Stimulated activated CD4-positive, alpha-beta T cell treated with anti-CD3 and anti-CD28 coated beads, Interleukin-4, amount 100 ng/mL, for 1 hour (primary cell): ENCODE results near the gene TRIM27.
"Not testable (repeated sequence)": the region's sequence is repeated elsewhere in the genome, so short reads cannot be mapped to it uniquely, and the experiment has no call there.

Experiments
- DNase-seq: peaks from one replicate; pipeline ENCODE4 v3.0.0-alpha.2; 2020

Gene TRIM27

GRCh38 chr6:28941684-28942448, 18.1 kb upstream of the TRIM27 start:
- no peak for DNase-seq

GRCh38 chr6:28940858-28941683, 17.3 kb upstream of the TRIM27 start:
- peak; percentile 68 for DNase-seq

- peak; percentile 48 for DNase-seq
Measured at GRCh38 chr6:28940294-28940857, 16.6 kb upstream of the TRIM27 start.

- no peak for DNase-seq
Measured at GRCh38 chr6:28933069-28933468, 9.3 kb upstream of the TRIM27 start.

- DNase-seq = no peak
Measured at GRCh38 chr6:28929887-28930620, 6.3 kb upstream of the TRIM27 start.

- not testable (repeated sequence) for DNase-seq
Measured at GRCh38 chr6:28929339-28929738, 5.6 kb upstream of the TRIM27 start.

- no peak for DNase-seq
Measured at GRCh38 chr6:28927846-28928245, 4.1 kb upstream of the TRIM27 start.

GRCh38 chr6:28922821-28923317, 916 bp downstream of the TRIM27 start:
- peak; percentile 30 for DNase-seq

GRCh38 chr6:28922004-28922820, 1.6 kb downstream of the TRIM27 start:
- DNase-seq = peak; percentile 18

- no peak for DNase-seq
Measured at GRCh38 chr6:28920281-28920680, 3.5 kb downstream of the TRIM27 start.

GRCh38 chr6:28914941-28915340, 8.8 kb downstream of the TRIM27 start:
- no peak for DNase-seq

GRCh38 chr6:28910901-28911690, 12.7 kb downstream of the TRIM27 start:
- no peak for DNase-seq

GRCh38 chr6:28907394-28907793, 16.4 kb downstream of the TRIM27 start:
- DNase-seq = no peak

GRCh38 chr6:28906669-28907068, 17.1 kb downstream of the TRIM27 start:
- DNase-seq = no peak

GRCh38 chr6:28903686-28904085, 20.1 kb downstream of the TRIM27 start:
- DNase-seq = no peak

GRCh38 chr6:28901831-28902230, 22.0 kb downstream of the TRIM27 start:
- no peak for DNase-seq

GRCh38 chr6:28900577-28901256, 23.1 kb downstream of the TRIM27 start:
- no peak for DNase-seq

- DNase-seq = no peak
Measured at GRCh38 chr6:28898710-28898965, 25.1 kb downstream of the TRIM27 start.

GRCh38 chr6:28897369-28897745, 26.4 kb downstream of the TRIM27 start:
- no peak for DNase-seq

- peak; percentile 25 for DNase-seq
Measured at GRCh38 chr6:28896505-28897368, 27.0 kb downstream of the TRIM27 start.
